HG02588 (cell line): ENCODE results near the gene RFTN1.
A peak's percentile ranks its signal among the peaks of the same experiment; 100 is the strongest.
"Not testable (repeated sequence)": the region's sequence is repeated elsewhere in the genome, so short reads cannot be mapped to it uniquely, and the experiment has no call there.

Experiments
- ATAC-seq: cut with Tn5 transposase; IDR thresholded peaks from one replicate; pipeline ENCODE4 v1.9.1; 2021; ENCODE audit warnings: mild to moderate bottlenecking, moderate library complexity; ENCODE audit not compliant: unreplicated experiment

RFTN1 gene

GRCh38 chr3:16490062-16490619 lies 23.4 kb downstream of the RFTN1 start:
- no peak for ATAC-seq

GRCh38 chr3:16489326-16490061 lies 24.0 kb downstream of the RFTN1 start:
- ATAC-seq = not testable (repeated sequence)

GRCh38 chr3:16488637-16489036 lies 24.9 kb downstream of the RFTN1 start:
- ATAC-seq = no peak

- ATAC-seq = no peak
These were observed 25.9 kb downstream of the RFTN1 start for GRCh38 chr3:16487511-16488175.

GRCh38 chr3:16486951-16487480 lies 26.5 kb downstream of the RFTN1 start:
- ATAC-seq = no peak

GRCh38 chr3:16486201-16486600 lies 27.3 kb downstream of the RFTN1 start:
- ATAC-seq = no peak

- ATAC-seq = no peak
These were observed 28.0 kb downstream of the RFTN1 start for GRCh38 chr3:16485395-16485992.

- ATAC-seq = no peak
These were observed 28.5 kb downstream of the RFTN1 start for GRCh38 chr3:16484984-16485383.

GRCh38 chr3:16484216-16484615 lies 29.3 kb downstream of the RFTN1 start:
- ATAC-seq = no peak

- peak; percentile 52 for ATAC-seq
These were observed 30.5 kb downstream of the RFTN1 start for GRCh38 chr3:16482770-16483531.

- ATAC-seq = peak; percentile 20
These were observed 31.2 kb downstream of the RFTN1 start for GRCh38 chr3:16482194-16482769.

- no peak for ATAC-seq
These were observed 32.0 kb downstream of the RFTN1 start for GRCh38 chr3:16481546-16481897.

- no peak for ATAC-seq
These were observed 32.5 kb downstream of the RFTN1 start for GRCh38 chr3:16480861-16481545.

GRCh38 chr3:16478516-16478915 lies 35.0 kb downstream of the RFTN1 start:
- no peak for ATAC-seq

- ATAC-seq = no peak
These were observed 36.0 kb downstream of the RFTN1 start for GRCh38 chr3:16477521-16477920.

- no peak for ATAC-seq
These were observed 36.4 kb downstream of the RFTN1 start for GRCh38 chr3:16477056-16477455.

GRCh38 chr3:16476636-16477035 lies 36.9 kb downstream of the RFTN1 start:
- ATAC-seq = no peak

GRCh38 chr3:16475766-16476165 lies 37.7 kb downstream of the RFTN1 start:
- no peak for ATAC-seq

- ATAC-seq = no peak
These were observed 38.6 kb downstream of the RFTN1 start for GRCh38 chr3:16474920-16475319.

GRCh38 chr3:16474216-16474615 lies 39.3 kb downstream of the RFTN1 start:
- ATAC-seq = no peak
